ENCODE measurements around the gene ABI3BP.

Gene ABI3BP

GRCh38 chr3:100871306-100871705 lies 121.9 kb downstream of the ABI3BP start:
- TF ChIP-seq EZH2phosphoT487 (IDR thresholded peaks at IDR 0.05; ENCODE audit: borderline replicate concordance), result no peak
- TF ChIP-seq CTCF (conservative IDR thresholded peaks at IDR 0.05; ENCODE audit: low read length), result no peak
- Histone ChIP-seq H3K9me3 (ENCODE audit: insufficient read depth, low read depth, low read length) (no peaks in the 10 kb centered on the region), H3F3A (ENCODE audit: low read depth) (no peaks in the 10 kb centered on the region), H3K36me3 (ENCODE audit: insufficient read depth, low read length) (no peaks in the 10 kb centered on the region), H3K4me2 (ENCODE audit: low read depth, low read length, poor library complexity, severe bottlenecking) (no peak overlapping the region), H3K9ac (ENCODE audit: low read depth, low read length, poor library complexity, severe bottlenecking) (no peak overlapping the region), H3K27me3 (ENCODE audit: insufficient read depth, low read length, poor library complexity, severe bottlenecking) (peaks cover 4% of the 10 kb centered on the region), H3K9me2 (replicated peaks; ENCODE audit: low read depth, low read length) (no peaks in the 10 kb centered on the region), H3K4me3 (ENCODE audit: low read length, poor library complexity, severe bottlenecking) (no peak overlapping the region), H3K79me2 (ENCODE audit: insufficient read depth, low read length) (no peaks in the 10 kb centered on the region), H2AFZ (ENCODE audit: low read length) (no peak overlapping the region), H3K4me1 (ENCODE audit: insufficient read depth, low read length, poor library complexity, severe bottlenecking) (peaks cover 8% of the 10 kb centered on the region), H4K20me1 (ENCODE audit: insufficient read depth, low read length, poor library complexity, severe bottlenecking) (no peaks in the 10 kb centered on the region)

GRCh38 chr3:100869787-100870186 lies 123.4 kb downstream of the ABI3BP start:
- no peak overlapping the region for H3K4me2 ChIP-seq (ENCODE audit: low read depth, low read length, poor library complexity, severe bottlenecking)
- H3K4me1 ChIP-seq (ENCODE audit: insufficient read depth, low read length, poor library complexity, severe bottlenecking), result peaks cover 8% of the 10 kb centered on the region
- H4K20me1 ChIP-seq (ENCODE audit: insufficient read depth, low read length, poor library complexity, severe bottlenecking), result no peaks in the 10 kb centered on the region
- no peaks in the 10 kb centered on the region for H3K79me2 ChIP-seq (ENCODE audit: insufficient read depth, low read length)
- H3K9ac ChIP-seq (ENCODE audit: low read depth, low read length, poor library complexity, severe bottlenecking), result no peak overlapping the region
- H3K4me3 ChIP-seq (ENCODE audit: low read length, poor library complexity, severe bottlenecking), result no peak overlapping the region
- H3K9me3 ChIP-seq (ENCODE audit: insufficient read depth, low read depth, low read length), result no peaks in the 10 kb centered on the region
- no peak overlapping the region for H2AFZ ChIP-seq (ENCODE audit: low read length)
- no peaks in the 10 kb centered on the region for H3F3A ChIP-seq (ENCODE audit: low read depth)
- H3K36me3 ChIP-seq (ENCODE audit: insufficient read depth, low read length), result no peaks in the 10 kb centered on the region
- TF ChIP-seq CTCF (conservative IDR thresholded peaks at IDR 0.05; ENCODE audit: low read length), result no peak
- TF ChIP-seq EZH2phosphoT487 (IDR thresholded peaks at IDR 0.05; ENCODE audit: borderline replicate concordance), result no peak
- peaks cover 18% of the 10 kb centered on the region for H3K27me3 ChIP-seq (ENCODE audit: insufficient read depth, low read length, poor library complexity, severe bottlenecking)
- H3K9me2 ChIP-seq (replicated peaks; ENCODE audit: low read depth, low read length), result no peaks in the 10 kb centered on the region

- Histone ChIP-seq H3K27me3 (ENCODE audit: insufficient read depth, low read length, poor library complexity, severe bottlenecking) (peaks cover 18% of the 10 kb centered on the region), H3K4me1 (ENCODE audit: insufficient read depth, low read length, poor library complexity, severe bottlenecking) (peaks cover 8% of the 10 kb centered on the region), H3F3A (ENCODE audit: low read depth) (no peaks in the 10 kb centered on the region), H3K4me2 (ENCODE audit: low read depth, low read length, poor library complexity, severe bottlenecking) (no peak overlapping the region), H2AFZ (ENCODE audit: low read length) (no peak overlapping the region), H3K9me3 (ENCODE audit: insufficient read depth, low read depth, low read length) (no peaks in the 10 kb centered on the region), H4K20me1 (ENCODE audit: insufficient read depth, low read length, poor library complexity, severe bottlenecking) (no peaks in the 10 kb centered on the region), H3K79me2 (ENCODE audit: insufficient read depth, low read length) (no peaks in the 10 kb centered on the region), H3K36me3 (ENCODE audit: insufficient read depth, low read length) (no peaks in the 10 kb centered on the region), H3K4me3 (ENCODE audit: low read length, poor library complexity, severe bottlenecking) (no peak overlapping the region), H3K9ac (ENCODE audit: low read depth, low read length, poor library complexity, severe bottlenecking) (no peak overlapping the region), H3K9me2 (replicated peaks; ENCODE audit: low read depth, low read length) (no peaks in the 10 kb centered on the region)
- TF ChIP-seq EZH2phosphoT487 (IDR thresholded peaks at IDR 0.05; ENCODE audit: borderline replicate concordance) (no peak), CTCF (conservative IDR thresholded peaks at IDR 0.05; ENCODE audit: low read length) (no peak)
Measured at GRCh38 chr3:100868894-100869293, 124.3 kb downstream of the ABI3BP start.

All from Loucy (cell line).